Transverse colon (tissue), 3 donors: ENCODE data around the gene SERPINB5.

ENCODE experiments used
- POLR2A ChIP-seq: fragments of 450-650 bp; IDR thresholded peaks from one replicate; pipeline ENCODE4 v1.6.1; 2016; ENCODE audit warnings: antibody characterized with exemption, mild to moderate bottlenecking, moderate library complexity
- TF ChIP-seq, protein P1 (sequence below), 5 experiments: fragments of 200-600 bp in 3 of 5; fragments of 450-650 bp in 2 of 5; sonication (generic) in 3 of 5; IDR thresholded peaks; 1 replicate in 2 of 5; 2 replicates in 3 of 5; pipeline ENCODE4 v1.5.1; 2016 to 2017; ENCODE audit warnings: antibody characterized with exemption in 5 of 5, inconsistent platforms in 3 of 5, mild to moderate bottlenecking in 2 of 5, moderate library complexity in 1 of 5

DNA sequence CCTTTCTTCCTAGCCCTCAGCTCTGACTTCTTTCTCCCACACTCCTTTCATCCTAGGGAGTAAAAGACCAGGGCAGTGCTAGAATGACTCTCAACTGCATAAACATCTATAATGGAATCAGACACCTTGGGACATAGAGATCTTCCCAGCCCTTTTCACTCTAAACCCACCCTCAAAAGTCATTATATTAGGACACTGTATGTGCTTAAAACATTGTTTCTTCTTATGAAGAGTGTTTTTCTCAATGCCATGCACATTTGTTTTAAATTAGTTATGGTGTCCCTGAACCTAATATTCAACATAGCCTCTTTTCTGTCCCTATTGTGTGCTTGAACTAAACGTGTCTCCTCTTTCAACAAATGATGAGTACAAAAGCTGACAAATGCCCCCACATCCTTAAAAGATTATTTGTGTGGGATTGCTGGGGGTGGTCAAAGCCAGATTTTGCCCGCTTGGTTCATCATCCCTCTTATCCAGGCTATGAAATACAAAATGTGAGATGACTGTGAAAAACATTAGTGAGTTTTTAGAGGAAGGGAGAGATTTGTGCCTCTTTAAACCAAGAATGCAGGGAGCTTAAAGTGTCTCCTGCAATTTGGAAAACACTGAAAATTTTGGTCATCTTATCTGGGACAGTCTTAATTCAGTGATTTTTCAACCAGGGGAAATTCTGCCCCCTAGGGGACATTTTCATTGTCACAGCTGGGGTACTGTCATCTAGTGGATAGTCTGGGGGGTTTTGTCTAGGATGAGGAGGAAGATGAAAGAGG lies 29.0 kb downstream of the SERPINB5 start:
- TF ChIP-seq, protein P1, sequence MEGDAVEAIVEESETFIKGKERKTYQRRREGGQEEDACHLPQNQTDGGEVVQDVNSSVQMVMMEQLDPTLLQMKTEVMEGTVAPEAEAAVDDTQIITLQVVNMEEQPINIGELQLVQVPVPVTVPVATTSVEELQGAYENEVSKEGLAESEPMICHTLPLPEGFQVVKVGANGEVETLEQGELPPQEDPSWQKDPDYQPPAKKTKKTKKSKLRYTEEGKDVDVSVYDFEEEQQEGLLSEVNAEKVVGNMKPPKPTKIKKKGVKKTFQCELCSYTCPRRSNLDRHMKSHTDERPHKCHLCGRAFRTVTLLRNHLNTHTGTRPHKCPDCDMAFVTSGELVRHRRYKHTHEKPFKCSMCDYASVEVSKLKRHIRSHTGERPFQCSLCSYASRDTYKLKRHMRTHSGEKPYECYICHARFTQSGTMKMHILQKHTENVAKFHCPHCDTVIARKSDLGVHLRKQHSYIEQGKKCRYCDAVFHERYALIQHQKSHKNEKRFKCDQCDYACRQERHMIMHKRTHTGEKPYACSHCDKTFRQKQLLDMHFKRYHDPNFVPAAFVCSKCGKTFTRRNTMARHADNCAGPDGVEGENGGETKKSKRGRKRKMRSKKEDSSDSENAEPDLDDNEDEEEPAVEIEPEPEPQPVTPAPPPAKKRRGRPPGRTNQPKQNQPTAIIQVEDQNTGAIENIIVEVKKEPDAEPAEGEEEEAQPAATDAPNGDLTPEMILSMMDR (IDR thresholded peaks at IDR 0.05) = peak; percentile 53 to 64 (median 59)
- TF ChIP-seq POLR2A = no peak
